DMS79 (cell line): Measurements from ENCODE around the gene GJA3.

Experiments used
- DNase-seq: peaks from one replicate; lab custom pipeline; 2025; lab: John Stamatoyannopoulos, UW

The GJA3 gene

GRCh38 chr13:20151016-20151415, 9.8 kb downstream of the GJA3 start:
- no peak for DNase-seq

GRCh38 chr13:20150561-20150960, 10.3 kb downstream of the GJA3 start:
- no peak for DNase-seq

GRCh38 chr13:20149762-20150161, 11.1 kb downstream of the GJA3 start:
- no peak for DNase-seq

- no peak for DNase-seq
These were observed 12.2 kb downstream of the GJA3 start for GRCh38 chr13:20148501-20149183.

GRCh38 chr13:20146381-20146780, 14.5 kb downstream of the GJA3 start:
- DNase-seq = no peak

- DNase-seq = no peak
These were observed 15.3 kb downstream of the GJA3 start for GRCh38 chr13:20145521-20145920.

- DNase-seq = no peak
These were observed 16.6 kb downstream of the GJA3 start for GRCh38 chr13:20144141-20144850.

- DNase-seq = no peak
These were observed 17.8 kb downstream of the GJA3 start for GRCh38 chr13:20142927-20143480.

- no peak for DNase-seq
These were observed 18.6 kb downstream of the GJA3 start for GRCh38 chr13:20142023-20142926.

- no peak for DNase-seq
These were observed 19.4 kb downstream of the GJA3 start for GRCh38 chr13:20141238-20142022.

- no peak for DNase-seq
These were observed 20.4 kb downstream of the GJA3 start for GRCh38 chr13:20140487-20140886.

GRCh38 chr13:20137875-20138274, 23.0 kb downstream of the GJA3 start:
- DNase-seq = no peak

GRCh38 chr13:20136781-20137703, 23.8 kb downstream of the GJA3 start:
- no peak for DNase-seq

GRCh38 chr13:20134732-20135131, 26.1 kb downstream of the GJA3 start:
- no peak for DNase-seq

GRCh38 chr13:20132052-20132634, 28.7 kb downstream of the GJA3 start:
- no peak for DNase-seq

- no peak for DNase-seq
These were observed 29.6 kb downstream of the GJA3 start for GRCh38 chr13:20131057-20131832.

- no peak for DNase-seq
These were observed 30.2 kb downstream of the GJA3 start for GRCh38 chr13:20130652-20131051.

GRCh38 chr13:20130012-20130411, 30.8 kb downstream of the GJA3 start:
- DNase-seq = no peak

GRCh38 chr13:20129076-20129475, 31.8 kb downstream of the GJA3 start:
- DNase-seq = no peak
